ENCODE results near the gene ZNF525.
"Not testable (repeated sequence)": the region's sequence is repeated elsewhere in the genome, so short reads cannot be mapped to it uniquely, and the experiment has no call there.

ZNF525 gene

GRCh38 chr19:53395840-53396524, 30.5 kb downstream of the ZNF525 start:
- DNase-seq (ENCODE audit: low spot score) = not testable (repeated sequence)

- no peak for DNase-seq (ENCODE audit: low spot score)
These were observed 31.0 kb downstream of the ZNF525 start for GRCh38 chr19:53396525-53396868.

- not testable (repeated sequence) for DNase-seq (ENCODE audit: low spot score)
These were observed 32.4 kb downstream of the ZNF525 start for GRCh38 chr19:53397918-53398317.

GRCh38 chr19:53409505-53410204, 44.1 kb downstream of the ZNF525 start:
- DNase-seq (ENCODE audit: low spot score) = no peak

GRCh38 chr19:53420520-53421315, 55.2 kb downstream of the ZNF525 start:
- DNase-seq (ENCODE audit: low spot score) = not testable (repeated sequence)

GRCh38 chr19:53422551-53422950, 57.0 kb downstream of the ZNF525 start:
- no peak for DNase-seq (ENCODE audit: low spot score)

- not testable (repeated sequence) for DNase-seq (ENCODE audit: low spot score)
These were observed 57.6 kb downstream of the ZNF525 start for GRCh38 chr19:53423074-53423473.

GRCh38 chr19:53423680-53424079, 58.2 kb downstream of the ZNF525 start:
- DNase-seq (ENCODE audit: low spot score) = not testable (repeated sequence)

GRCh38 chr19:53424968-53425597, 59.6 kb downstream of the ZNF525 start:
- peak; percentile 66 for DNase-seq (ENCODE audit: low spot score)

GRCh38 chr19:53431399-53432087, 66.0 kb downstream of the ZNF525 start, which contains the start of gene ZNF761:
TSS of gene ZNF761 (plus strand) at chr19:53431984. CDS start at chr19:53447269, 15,285 bp downstream.
- DNase-seq (ENCODE audit: low spot score) = peak; percentile 96

- DNase-seq (ENCODE audit: low spot score) = no peak
These were observed 66.7 kb downstream of the ZNF525 start for GRCh38 chr19:53432088-53432661.

Data from left forelimb (tissue), 1 donor.